Left ventricle myocardium superior (tissue), 1 donor: Measurements from ENCODE around the gene SLIT1. TPM values are rescaled to one million over a fixed set of nuclear protein-coding genes. Genes with fewer than 3 reads are reported as not detected.
A peak's percentile ranks its signal among the peaks of the same experiment; 100 is the strongest.

Experiments
- ATAC-seq: fragments of 200-7000 bp; cut with Tn5 transposase; one replicate; pipeline ENCODE4 v1.9.1; 2020; ENCODE audit warnings: mild to moderate bottlenecking, moderate library complexity
- DNase-seq: peaks from one replicate; pipeline ENCODE4 v3.0.0-alpha.2; 2020
- intact Hi-C: fragments of 100-400 bp; cut with micrococcal nuclease; formaldehyde crosslinking; loops from one replicate; pipeline ENCODE4 v1.11.0; 2022
- total RNA-seq: library from RNA; stranded (reverse); fragmentation: NEBNext Ultra II Directional; extraction: Animal tissue kit (Norgen Biotek cat#: 25700); gene quantifications from one replicate; pipeline ENCODE4 v1.2.1, GENCODE V29; 2021
- donor health status: DM: no; HTN: yes; CAD: no; lungs with severe emphysema.

Gene SLIT1
- total RNA-seq, 1 donor from 2014 or later, result 0.17 TPM

GRCh38 chr10:97075421-97075820 lies 110.3 kb downstream of the SLIT1 start:
- no peak for DNase-seq
- intact Hi-C loops, result loop anchor here (10.0 kb wide), 1 partner anchor 129 kb away; no protein-coding TSS in a partner anchor
- ATAC-seq, result no peak

- intact Hi-C loops, result loop anchor here (10.0 kb wide), 1 partner anchor 130 kb away; no protein-coding TSS in a partner anchor
- ATAC-seq (no peak), DNase-seq (no peak)
Measured at GRCh38 chr10:97074256-97075145, 111.3 kb downstream of the SLIT1 start.

DNA sequence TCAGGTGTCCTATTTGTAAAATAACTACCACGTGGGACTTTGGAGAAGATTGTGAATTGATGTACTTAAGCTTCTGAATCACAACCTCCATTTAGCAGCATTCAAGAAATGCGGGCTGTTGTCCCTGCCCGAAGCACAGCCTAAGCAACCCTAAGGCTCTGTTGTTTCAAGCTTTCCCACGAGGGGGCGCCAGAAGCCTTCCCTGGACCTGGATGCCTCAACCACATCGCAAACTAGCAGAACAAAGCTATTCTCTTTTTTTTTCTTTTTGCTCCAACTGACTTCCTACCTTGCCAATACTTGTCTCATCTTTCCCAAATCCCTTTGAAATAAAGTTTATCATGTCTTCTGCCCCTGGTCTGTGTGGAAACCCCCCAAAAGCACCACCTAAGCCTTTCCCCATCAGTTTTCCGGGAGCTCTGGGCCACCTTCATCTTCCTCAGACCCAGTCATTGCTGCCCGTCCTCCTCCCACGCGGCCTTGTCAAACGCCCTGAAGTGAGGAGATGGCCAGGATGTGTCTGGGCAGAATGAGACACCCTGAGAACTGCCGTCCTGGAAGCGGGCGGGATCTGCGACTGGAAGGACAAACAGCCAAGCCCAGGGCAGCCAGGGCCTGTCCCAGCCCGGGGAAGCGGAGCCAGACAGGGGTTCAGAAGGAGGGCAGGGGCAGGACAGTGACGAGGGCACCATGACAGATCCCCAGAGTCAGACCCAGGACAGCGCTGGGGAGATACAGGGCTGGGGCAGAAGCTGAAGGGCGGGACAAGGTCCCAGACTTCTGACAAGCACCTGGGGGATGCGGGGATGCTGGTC lies 112.7 kb downstream of the SLIT1 start:
- peak; percentile 92 for ATAC-seq
- intact Hi-C loops, result loop anchor here (2.0 to 10.0 kb wide), 2 partner anchors 44 to 132 kb away; no protein-coding TSS in a partner anchor

DNA sequence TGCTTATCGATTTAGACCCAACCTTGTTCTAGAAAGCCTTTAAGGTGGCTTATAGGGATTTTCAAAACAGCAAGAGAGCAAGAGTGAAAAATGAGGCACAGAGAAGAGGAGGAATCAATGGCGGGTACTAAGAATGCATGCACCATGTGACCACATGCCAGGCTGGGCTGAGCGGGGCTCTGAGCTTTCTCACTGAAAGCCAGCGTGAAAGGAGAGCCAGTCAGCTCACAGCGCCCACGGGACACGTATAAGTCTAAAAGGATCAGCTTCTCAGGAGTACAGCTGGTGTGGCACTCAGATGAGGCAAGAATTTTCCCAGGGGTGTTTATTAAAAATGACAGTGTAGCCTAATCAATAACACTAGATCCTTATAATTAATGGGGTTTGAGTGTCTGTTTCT lies 114.3 kb downstream of the SLIT1 start:
- ATAC-seq (no peak), DNase-seq (no peak)
- intact Hi-C loops, result loop anchor here (10.0 kb wide), 1 partner anchor 133 kb away; no protein-coding TSS in a partner anchor

More for the DNA sequence above, 112.7 kb downstream of the SLIT1 start:
- peak; percentile 87 for DNase-seq

GRCh38 chr10:97069576-97070362 lies 116.0 kb downstream of the SLIT1 start:
- intact Hi-C loops, result loop anchor here (10.0 kb wide), 1 partner anchor 135 kb away; no protein-coding TSS in a partner anchor
- DNase-seq (no peak), ATAC-seq (no peak)

- DNase-seq, result no peak
- no peak for ATAC-seq
- intact Hi-C loops, result no loop called here
Measured at GRCh38 chr10:97069026-97069425, 116.7 kb downstream of the SLIT1 start.

GRCh38 chr10:97067716-97068391 lies 117.9 kb downstream of the SLIT1 start:
- intact Hi-C loops, result no loop called here
- DNase-seq (no peak), ATAC-seq (no peak)

DNA sequence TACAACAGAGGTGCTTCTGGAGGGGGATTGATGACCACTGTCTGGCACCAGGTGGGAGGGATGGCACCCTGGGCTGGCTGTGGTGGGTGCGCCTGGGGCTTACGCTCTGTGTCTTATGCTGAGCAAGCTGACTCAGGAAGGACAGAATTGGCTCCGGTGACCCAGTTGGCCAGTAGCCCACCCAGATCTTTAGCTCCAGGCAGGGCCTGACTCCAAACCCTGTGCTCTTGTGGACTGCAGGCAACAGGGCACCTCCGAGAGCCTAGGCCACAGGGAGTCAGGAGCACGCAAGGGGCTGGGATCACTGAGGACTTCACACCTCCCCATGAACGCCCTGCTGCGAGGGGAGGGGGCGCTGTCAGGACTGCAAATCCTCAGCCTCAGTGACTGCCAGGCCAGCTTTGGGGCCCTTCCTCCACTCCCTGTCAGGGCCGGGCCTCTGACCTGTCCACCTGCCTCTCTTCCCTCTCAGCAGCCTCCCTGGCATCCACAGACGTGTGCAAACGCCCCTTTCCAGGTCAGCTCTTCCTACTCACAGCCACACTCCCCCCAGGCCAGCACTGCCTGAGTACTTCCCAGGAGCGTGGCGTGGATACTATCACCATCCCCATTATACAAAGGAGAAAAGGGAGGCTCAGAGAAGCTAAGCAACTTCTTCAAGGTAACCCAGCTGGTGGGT lies 118.7 kb downstream of the SLIT1 start:
- intact Hi-C loops, result no loop called here
- no peak for ATAC-seq

DNA sequence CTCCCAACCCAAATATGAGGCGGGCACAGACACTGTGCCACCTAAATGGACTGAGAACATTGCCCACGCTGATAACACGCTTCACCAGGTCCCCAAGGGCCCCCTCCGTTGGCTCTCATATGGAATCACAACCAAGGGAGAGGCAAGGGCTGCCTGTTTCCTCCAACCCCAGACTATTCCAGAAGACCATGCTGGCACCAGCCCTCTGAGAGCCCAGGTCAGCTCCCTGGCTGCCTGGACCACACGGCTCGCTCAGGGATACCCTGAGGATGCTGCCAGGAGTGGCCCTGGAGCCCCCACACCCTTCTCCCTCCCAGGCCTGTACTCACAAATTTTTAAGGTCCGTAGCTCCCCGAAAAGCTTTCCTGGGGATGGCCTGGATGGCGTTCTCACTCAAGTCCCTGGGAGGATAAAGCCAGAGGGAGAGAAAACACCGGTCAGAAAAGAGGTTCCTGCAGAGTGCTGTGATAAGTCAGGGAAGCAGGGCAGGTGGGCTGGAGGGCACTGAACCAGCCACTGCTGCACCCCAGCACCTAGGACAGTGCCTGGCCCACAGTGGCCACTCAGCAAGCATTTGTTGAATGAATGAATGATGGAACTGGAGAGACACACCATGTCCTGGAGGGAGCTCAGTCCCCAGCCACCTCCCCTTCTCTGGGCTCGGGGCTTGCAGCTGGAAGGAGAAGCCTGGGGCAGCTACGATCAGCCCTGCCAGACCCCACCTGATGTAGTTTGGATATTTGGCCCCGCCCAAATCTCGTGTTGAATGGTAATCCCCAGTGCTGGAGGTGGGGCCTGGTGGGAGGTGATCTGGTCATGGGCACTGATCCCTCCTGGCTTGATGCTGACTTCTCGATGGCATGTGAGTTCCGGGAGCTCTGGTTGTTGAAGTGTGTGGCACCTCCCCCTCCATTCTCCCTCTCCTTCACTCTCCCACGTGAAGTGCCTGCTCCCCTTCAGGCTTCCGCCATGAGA lies 119.8 kb downstream of the SLIT1 start:
- DNase-seq, result no peak
- ATAC-seq, result no peak
- intact Hi-C loops, result no loop called here

More for the DNA sequence above, 118.7 kb downstream of the SLIT1 start:
- no peak for DNase-seq

DNA sequence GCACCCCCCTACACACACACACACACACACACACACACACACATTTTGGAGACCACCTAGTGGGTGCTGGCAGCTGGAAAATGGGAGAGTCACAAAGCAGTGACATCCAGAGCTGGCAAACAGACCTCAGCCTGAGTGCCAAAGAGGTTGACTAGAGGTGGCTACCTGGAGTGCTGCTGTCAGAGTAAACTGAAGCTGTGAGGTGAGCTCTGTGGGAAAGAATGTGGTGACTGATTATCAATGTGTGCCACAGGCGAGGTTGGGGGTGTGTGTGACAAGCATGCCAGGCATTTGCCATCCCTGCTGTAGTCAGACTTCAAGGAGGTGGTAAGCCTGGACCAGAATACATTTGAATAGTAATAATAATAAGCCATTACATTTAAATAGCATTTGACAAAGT lies 120.6 kb downstream of the SLIT1 start:
- DNase-seq (no peak), ATAC-seq (peak; percentile 48)
- intact Hi-C loops, result no loop called here

DNA sequence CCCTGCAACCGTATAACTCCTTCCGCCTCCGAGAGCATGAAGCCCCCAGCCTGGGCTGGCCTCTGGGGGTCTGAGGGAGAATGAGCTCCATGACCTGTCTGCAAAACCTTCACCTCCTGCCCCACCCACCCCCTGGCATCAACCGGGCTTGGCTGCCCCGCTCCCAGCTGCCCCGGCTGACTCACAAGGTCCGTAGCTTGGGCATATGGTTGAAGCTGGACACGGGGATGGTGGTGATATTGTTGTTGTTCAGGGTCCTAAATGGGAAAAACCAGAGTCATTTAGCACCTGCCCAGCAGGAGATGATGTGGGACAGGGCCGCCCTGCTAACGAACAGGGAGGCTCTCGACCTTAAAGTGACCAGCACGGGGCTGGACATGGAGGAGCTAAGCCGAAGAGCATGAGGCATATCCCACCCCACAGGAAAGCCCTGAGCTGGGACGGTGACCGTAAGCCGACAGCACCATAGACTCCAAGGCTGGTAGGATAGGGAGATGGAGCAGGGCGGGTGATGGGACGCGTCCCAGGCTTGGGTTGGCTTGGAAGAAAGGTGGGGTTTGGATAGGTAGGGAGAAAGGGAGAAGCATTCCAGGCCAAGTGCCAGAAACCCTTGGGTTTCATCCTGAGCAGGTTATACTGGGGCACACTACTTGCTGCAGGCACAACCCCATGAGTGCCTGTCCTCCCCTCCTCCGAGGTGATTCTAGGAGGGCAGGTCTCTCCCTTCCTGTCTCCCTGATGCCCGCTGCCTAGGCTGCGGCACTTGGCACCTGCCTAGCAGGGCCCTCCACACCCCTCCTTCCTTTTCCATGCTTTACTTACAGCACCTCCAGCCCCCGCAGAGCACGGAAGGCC lies 121.5 kb downstream of the SLIT1 start:
- intact Hi-C loops, result no loop called here
- DNase-seq, result no peak
- ATAC-seq, result no peak

- ATAC-seq (no peak), DNase-seq (no peak)
- intact Hi-C loops, result no loop called here
Measured at GRCh38 chr10:97063271-97063982, 122.3 kb downstream of the SLIT1 start.

DNA sequence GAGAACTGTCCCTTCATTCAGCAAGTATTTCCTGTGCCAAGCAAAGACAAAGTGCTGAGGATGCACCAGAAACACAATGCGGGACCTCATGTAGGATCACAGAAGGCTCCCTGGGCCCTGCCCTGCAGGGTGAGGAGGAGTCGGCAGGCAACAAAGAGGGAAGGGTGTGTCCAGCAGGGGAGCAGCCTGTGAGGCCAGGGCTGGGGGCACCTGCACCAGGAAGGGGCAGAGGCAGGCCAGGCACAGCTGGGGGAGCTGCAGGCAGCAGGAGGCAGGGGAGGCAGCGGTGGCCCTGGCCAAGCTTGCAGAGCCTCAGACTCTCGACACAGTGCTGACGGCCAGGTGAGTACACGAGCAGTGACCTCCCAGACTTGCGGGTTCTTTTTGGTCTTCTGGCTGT lies 123.3 kb downstream of the SLIT1 start:
- ATAC-seq (no peak), DNase-seq (no peak)
- intact Hi-C loops, result no loop called here

GRCh38 chr10:97062046-97062445 lies 123.7 kb downstream of the SLIT1 start:
- DNase-seq (no peak), ATAC-seq (no peak)
- intact Hi-C loops, result no loop called here

DNA sequence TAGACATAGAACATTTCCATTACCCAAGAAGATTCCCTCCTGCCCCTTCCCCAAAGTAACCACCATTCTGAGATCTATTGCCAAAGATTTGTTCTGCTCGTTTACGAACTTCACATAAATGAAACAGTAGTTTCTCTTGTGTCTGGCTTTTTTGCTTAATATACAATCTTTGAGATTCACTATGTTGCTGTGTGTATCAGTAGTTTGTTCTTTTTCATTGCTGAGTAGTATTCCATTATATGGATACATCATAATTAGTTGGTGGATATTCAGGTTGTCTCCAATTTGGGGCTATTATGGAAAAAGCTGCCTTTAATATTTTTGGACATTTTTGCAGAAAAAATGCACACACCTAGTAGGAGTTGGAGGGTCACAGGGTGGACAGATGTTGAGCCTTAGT lies 124.3 kb downstream of the SLIT1 start:
- DNase-seq (no peak), ATAC-seq (no peak)
- intact Hi-C loops, result no loop called here
